NCI-H128 (cell line): ENCODE data around the gene GTF2A1L.
"Not testable (repeated sequence)": the region's sequence is repeated elsewhere in the genome, so short reads cannot be mapped to it uniquely, and the experiment has no call there.

Experiments used
- DNase-seq: peaks from one replicate; lab custom pipeline; 2025; ENCODE audit not compliant: unreplicated experiment; lab: John Stamatoyannopoulos, UW

Gene GTF2A1L

DNA sequence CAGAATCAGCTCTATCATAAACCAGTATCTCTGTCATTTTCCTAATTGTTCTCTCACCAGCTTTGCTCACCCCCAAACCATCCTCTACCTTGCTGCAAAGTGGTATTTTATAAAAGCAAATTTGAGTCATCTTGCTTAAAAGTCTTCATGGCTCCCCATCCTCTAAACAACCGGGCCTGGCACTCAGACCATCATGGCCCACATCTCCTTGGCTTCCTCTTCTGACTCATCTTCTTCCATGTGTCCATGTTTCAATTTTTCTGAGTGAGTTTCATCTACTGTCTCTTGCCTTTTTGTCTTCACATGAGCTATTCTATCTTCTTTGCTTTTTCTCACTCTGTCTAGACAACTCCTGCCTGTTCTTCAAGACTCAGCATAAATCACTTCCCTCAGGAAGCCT, 79.2 kb downstream of the GTF2A1L start:
- no peak for DNase-seq

DNA sequence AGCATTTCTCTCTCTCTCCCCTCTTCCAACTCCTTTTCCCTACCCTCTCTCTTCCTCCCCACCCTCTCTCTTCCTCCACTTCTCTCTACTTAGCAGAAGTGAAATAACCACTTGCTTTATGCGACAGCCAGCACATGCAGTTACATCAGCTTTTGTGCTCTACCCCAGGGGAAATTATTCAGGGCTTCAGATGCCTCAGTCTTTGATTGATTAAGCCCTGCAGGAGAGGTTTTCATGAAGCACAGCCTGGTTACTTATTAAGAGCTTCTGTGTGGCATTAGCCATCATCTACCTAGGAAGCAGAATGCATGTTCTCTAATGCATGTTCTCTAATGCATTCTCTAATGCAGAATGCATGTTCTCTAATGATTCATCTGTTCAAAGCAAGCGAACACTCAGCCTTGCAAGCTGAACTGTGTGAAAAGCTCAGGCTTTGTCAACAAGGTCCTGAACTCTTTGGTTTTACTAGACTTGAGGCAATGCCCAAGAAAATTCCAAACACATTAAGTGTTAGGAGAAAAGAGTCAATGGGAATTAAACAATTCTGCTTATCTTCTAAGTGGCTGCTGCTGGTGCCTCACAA, 81.8 kb downstream of the GTF2A1L start:
- DNase-seq: no peak

DNA sequence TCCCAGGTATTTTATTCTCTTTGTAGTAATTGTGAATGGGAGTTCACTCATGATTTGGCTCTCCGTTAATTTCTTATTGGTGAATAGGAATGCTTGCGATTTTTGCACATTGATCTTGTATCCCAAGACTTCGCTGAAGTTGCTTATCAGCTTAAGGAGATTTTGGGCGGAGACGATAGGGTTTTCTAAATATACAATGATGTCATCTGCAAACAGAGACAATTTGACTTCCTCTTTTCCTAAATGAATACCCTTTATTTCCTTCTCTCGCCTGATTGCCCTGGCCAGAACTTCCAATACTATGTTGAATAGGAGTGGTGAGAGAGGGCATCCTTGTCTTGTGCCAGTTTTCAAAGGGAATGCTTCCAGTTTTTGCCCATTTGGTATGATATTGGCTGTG, 86.0 kb downstream of the GTF2A1L start:
- DNase-seq: not testable (repeated sequence)

DNA sequence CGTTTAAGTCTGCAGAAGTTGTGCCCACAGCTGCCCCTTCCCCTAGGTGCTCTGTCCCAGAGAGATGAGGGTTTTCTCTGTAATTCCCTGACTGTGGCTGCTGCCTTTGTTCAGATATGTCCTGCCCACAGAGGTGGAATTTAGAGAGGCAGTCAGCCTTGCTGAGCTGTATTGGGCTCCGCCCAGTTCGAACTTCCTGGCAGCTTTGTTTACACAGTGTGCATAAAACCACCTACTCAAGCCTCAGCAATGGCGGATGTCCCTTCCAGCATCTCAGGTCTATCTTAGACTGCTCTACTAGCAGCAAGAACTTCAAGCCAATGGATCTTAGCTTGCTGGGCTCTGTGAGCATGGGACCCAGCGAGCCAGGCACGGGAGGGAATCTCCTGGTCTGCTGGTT, 89.8 kb downstream of the GTF2A1L start:
- no peak for DNase-seq

DNA sequence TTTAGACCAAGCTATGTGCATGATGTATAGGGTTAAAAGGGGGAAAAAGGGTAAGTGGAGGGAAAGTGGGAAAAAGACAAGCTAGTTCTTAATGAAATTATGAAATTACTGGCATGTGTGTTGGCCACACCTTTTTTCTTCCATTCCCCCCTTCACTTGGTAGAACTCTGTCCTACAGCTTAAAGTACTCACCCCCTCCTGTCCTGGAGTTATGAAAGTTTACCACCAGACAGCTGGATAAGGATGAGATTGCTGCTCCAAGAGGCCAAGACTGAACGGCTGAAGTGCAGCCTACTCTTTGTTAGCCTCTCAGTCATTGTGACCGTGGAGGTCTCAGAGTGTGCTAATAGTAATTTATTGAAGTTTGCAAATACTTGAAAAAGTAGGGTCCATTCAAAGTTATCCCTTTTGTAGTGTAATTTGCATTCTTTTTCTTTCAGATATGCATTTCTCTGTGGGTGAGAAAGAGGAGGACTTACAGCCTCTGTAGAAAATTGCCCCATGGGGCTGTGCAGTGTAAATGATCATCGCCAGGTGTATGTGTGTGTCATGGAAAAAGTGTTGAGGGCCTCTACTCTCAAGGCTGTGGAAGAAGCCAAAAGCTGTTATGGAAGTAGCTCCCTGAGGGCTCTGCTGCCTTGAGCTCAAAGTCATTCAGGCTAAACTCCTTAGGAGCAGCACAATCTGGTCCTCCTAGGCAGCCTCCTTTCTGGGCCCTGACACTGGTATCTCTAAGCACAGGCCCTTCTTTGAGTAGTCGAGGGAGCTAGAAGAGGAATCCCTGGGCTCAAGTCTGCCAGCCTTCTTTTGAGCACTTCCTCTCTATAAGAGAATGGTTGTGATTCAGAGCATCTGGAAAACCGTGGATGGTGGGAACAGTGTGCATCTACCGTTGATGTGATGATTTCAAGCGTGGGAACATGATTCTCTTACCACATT, 91.7 kb downstream of the GTF2A1L start:
- DNase-seq: no peak

DNA sequence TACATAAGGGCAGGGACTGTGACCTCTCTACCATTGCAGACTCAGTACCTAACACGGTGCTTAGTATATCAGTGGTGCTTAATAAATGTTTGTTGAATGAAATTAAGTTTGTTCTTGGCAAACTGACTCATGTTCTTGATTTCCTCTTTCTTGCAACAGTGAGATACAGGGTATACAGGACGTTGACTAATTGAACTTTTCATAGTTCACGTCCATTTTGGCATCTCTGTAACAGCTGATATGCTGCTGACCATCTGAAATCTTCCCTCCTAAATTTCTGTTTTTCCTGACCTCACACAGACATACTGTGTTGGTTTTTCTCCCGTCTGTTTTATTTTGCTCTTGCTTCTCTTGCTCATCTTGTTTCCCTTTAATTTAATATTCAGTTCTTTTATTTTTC, 93.7 kb downstream of the GTF2A1L start:
- no peak for DNase-seq

DNA sequence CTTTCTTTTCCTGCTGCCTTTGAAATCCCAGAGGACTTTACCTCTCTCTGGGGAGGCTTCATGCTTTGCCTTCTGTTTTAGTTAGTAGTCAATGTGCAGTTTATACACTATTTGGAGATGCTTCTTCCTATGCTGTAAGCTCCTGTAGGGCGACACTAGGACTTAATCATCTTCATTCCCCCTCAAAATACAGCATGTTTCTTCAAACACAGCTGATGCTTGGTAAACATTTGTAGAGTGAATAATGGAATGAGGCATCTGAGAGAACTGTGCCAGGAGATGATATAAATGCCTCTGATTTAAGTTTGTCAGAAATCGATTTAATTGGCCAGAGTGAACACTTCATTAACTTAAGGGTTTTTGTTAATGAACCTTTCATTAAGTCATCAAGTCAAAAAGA, 94.5 kb downstream of the GTF2A1L start:
- no peak for DNase-seq

DNA sequence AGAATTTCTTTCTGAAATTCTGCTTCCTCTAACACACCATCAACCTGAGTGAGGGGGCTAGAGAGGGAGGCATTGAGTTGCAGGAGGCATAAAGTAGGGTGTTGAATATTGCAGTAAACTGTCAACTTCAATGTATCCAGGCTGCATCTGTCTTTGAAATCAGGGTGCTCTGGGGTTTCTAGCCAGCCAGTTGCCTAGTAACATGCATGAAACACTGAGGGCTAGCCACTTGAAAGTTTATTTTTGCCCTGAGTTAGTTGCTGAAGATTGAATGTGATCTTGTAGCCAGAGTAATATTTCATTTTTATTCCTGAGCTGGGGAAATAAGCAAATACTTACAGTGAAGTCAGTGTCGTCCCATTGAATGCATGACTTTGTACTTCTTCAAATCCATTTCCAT, 96.0 kb downstream of the GTF2A1L start:
- no peak for DNase-seq

DNA sequence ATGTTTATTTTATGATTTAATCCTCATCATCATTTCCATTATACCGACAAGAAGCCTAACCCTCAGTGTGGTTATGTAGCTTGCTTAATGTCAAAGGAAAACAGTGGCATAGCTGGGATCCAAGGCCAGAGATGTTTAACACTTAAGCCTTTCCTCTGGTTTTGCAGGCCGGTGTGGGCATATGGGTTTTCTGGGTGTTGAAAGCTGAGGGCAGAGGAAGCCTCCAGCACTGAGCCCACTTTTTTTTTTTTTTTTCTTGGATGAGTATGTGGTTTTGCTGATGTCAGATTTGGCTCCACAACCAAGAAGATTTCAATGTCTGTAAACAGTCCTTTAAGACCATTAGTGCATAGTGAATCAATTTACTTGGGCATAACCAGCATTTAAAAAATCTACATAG, 96.6 kb downstream of the GTF2A1L start:
- DNase-seq: no peak

DNA sequence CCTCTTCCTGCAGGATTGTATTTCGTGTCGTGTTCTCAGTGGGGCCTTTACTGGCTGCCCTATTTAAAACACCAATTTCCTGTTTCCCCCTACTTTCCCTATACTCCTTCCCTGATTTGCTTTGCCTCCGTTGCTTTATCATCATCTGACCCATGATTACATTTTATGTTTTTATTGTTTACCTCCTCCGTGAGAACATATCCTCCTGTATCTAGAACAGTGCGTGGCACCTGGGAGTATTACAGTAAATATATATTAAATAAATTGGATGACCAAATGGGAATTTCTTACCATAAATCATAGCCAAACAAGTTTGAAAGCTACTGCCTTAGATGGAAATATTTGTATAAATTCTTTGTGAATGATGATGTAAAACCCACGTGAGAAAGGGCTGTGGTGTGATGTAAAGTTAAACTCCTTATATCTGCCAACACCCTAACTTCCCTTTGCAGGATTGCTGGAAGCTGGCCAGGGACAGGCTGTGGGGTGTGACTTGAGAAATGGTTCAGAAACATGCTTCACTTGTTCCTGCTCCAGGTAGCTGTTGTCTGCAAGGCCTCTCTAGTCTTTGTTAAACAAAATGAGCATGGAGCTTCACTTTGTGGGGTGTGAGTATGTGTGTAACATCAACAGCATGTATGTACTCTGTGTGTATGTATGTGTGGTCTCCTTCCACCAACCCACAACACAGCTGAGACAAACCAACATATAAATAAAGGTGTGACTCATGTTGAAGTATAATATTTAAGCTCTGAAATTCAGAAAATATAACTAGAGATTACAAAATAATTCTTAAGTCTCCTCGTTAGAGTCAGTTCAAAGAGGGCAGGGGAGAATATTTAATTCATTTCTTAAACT, 97.6 kb downstream of the GTF2A1L start:
- DNase-seq: no peak

DNA sequence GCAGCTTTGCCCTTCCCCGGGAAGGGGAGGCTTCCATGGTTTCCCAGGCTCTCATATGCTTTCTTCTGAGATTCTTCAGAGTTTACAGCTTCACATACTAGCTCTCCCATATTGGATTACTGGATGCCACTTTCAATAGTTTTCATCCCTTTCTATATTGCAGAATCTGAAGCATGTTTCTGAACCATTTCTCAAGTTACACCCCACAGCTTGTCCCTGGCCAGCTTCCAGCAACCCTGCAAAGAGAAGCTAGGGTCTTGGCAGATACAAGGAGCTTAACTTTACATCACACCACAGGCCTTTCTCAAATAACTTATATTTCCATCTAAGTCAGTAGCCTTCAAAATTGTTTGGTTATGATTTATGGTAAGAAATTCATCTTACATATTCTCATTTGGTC, 98.3 kb downstream of the GTF2A1L start:
- DNase-seq: no peak

DNA sequence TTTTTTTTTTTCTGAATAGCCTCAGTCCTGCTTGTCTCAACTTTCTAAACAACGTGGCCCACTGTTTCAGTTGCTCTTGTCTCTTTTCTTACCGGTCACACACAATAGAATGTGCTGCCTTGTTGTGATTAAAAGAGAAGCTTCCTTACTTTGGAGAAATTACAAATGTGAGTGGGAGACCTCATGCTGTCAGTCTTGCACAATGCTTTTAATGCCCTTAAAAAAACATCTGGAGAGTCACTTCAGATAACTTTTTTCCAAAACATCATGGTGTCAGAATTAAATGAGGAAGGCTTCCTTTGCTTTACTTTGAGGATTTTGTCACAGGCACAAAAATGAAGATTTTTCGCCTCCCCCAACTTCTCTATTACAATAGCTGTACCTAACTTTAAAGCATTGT, 100.2 kb downstream of the GTF2A1L start:
- DNase-seq: no peak

DNA sequence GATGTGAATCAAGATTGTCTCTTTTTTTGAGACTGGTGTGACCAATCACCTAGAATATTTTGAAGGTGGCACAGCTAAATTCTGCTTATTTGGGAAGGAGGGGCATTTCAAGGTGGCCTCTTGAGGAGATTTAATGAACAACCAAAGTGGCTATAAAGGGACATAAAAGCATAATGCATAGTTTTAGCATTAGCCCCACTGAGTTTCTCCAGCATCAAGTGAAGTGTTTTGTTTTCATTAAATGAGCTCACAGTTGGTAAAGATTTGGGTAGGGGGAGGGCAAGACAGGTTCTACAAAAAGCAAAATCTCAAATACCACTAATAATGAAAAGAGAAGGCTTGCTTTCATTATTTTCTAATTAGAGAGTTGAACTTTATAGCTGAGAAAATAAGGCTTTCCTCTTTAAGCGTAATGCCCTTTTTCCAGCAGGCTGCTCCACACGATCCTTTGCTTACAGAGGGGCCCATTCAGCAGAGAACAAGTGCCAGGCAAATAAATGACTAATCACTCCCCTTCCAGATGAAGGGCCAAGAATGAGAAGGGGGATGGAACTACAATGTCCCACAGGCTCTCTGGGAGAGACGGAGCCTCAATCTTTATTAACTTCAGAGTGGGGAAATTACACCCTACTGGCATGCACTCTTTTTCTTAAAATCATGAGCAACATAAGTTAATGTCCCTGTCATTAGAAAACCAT, 102.0 kb downstream of the GTF2A1L start:
- no peak for DNase-seq

DNA sequence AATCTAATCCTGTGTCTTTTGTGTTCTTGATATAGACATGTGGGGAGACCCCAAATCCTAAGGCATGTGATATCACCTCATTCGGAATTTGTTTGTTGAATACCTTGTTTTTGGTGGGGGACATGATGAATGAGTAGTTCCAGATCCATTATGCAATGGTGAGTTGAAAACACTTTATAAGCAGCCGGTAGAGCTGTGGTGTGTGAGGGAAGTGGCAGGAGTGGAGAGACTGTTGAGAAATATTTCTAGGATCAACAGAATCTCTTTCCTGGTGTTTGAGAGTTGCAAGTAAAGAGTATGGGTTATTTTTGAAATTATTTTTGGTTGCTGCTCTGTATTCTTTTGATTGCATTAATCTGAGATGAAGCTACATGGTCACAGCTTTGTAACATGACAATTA, 103.5 kb downstream of the GTF2A1L start:
- no peak for DNase-seq

DNA sequence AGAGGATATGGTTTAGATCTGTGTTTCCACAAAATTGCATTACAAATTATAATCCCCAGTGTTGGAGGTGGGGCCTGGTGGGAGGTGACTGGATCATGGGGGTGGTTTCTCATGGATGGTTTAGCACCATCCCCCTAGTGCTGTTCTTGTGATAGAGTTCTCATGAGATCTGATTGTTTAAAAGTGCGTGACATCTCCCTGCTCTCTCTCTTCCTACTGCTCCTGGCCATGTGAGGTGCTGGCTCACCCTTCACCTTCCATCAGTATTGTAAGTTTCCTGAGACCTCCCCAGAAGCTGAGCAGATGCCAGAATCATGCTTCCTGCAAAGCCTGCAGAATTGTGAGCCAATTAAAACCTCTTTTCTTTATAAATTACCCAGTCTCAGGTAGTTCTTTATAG, 104.7 kb downstream of the GTF2A1L start:
- DNase-seq: no peak

DNA sequence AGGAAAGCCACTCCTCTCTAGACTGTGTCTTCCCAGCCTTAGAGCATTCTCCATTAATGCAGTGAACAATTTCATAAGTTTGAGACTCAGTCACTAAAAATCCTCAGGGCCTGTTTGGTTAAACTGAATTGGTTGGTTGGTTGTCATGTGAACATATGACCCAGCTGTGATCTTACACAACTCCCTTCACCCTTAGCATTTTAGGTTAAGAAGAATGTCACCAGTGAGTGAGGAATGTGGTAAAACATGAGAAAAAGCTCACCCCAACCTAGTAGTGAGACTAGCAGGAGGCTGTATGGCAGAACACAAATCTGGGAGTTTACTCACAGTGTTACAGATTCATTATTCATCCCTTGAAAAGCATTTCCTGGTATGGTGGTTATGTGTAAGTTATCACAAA, 105.5 kb downstream of the GTF2A1L start:
- DNase-seq: no peak

DNA sequence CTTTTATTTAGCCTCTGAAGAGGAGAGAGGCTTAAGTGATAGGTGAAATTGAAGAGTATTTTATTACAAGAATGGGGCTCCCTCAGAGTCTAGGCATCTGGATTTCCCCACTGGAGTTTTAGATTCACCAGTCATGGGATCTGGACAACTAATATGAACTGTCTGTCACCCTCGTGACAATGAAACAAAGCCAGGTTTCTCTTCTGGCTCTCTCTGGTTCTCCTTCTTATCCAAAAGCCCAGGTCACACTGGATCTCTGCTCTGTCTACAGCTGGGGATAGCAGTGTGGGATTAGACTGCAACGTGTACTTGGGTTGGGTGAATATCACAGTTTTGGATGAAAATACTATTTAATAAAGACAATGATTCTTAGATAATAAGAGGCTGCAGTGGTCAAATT, 106.6 kb downstream of the GTF2A1L start:
- DNase-seq: no peak

DNA sequence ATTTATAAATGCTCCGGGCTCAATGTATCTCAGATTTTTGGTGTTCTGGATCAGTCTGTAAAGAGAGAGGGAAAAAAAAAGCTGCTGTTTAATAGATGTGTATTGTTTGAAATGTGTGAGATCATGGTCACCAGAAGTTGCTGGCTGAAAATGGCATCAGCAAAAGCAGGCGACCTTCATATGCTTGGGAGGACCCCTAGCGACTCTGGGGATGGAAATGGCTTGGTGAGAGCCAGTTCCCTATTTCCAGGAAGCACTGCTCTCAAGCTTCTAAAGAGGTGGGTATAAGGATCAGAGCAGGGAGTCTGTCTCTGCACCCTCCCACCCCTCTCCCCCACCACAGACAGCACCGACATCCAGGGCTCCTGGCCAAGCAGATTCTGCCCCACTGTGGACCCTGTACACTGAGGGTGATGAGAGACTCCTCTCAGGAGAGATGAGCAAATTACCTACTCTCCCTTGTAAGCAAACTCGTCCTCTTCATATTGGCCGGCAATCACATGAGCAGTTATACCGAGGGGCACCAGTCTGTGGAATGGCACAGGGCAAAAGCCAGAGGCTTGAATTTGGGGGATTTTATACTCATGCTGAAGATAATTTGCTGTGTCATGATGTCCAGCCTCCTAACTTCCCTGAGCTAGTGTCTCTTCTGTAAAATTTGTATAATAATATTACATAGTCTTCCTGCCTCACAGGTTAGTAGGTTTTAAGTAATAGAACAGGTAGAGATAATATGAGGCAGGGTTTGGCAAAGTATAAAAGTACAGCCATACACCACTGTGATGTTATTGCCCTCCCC, 108.2 kb downstream of the GTF2A1L start:
- no peak for DNase-seq

DNA sequence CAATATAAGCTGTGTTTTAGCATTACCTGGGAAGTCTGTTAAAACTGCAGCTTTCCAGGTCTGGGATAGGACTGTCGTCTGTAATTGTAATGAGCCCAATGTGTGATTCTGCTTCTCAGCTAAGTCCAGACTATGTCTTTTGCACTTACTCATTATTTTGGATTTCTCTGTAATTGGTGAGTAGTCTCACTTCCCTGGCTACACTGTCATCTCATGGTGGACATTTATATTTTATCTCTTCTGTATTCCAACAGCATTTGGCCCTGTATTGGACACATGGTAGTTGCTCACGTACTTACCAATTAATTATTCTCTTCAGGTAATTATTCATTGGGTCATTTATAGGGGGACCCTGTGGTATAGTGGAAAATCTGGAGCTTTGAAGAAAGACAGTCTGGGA, 109.9 kb downstream of the GTF2A1L start:
- DNase-seq: no peak

DNA sequence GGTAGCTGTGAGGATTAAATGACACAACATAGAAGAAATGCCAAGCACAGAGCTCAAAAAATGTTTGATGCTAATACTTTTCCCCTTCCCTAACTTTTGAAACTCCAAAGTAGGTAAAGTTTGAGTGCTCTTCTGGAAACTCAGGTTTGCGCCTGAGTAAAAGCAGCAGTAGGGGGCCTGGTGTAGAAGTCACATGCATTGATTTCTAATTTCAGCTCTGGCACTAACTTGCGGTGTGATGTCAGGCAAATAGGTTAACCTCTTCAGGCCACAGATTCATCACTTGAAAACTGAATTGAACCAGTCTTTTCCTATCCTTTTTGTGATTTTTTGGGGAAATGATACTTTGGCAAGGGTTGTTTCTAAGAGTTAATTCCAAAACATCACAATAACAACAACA, 110.6 kb downstream of the GTF2A1L start:
- no peak for DNase-seq
